Osteoblast (primary cell): ENCODE data around the gene RPP40. TPM values are rescaled to one million over a fixed set of nuclear protein-coding genes. Genes with fewer than 3 reads are reported as not detected.
A peak's percentile ranks its signal among the peaks of the same experiment; 100 is the strongest.

Experiments
- DNase-seq: peaks from one replicate; pipeline ENCODE4 v3.0.0; 2011; ENCODE audit warnings: low spot score, mixed read lengths; ENCODE audit not compliant: insufficient read length; ENCODE audit errors: missing footprints
- H2AFZ ChIP-seq: 2 replicates; pipeline ENCODE4 v1.6.0; 2011; ENCODE audit warnings: mild to moderate bottlenecking, low read length
- H3K27ac ChIP-seq: 2 replicates; pipeline ENCODE4 v1.5.1; 2011; ENCODE audit warnings: mild to moderate bottlenecking, low read depth, low read length, moderate library complexity
- H3K27me3 ChIP-seq: 2 replicates; pipeline ENCODE4 v1.6.0; 2012; ENCODE audit warnings: mild to moderate bottlenecking, control low read depth, inconsistent platforms, low read length, moderate library complexity; ENCODE audit not compliant: insufficient read depth
- H3K36me3 ChIP-seq: 2 replicates; pipeline ENCODE4 v1.5.1; 2011; ENCODE audit warnings: mild to moderate bottlenecking, low read length, control low read depth, moderate library complexity; ENCODE audit not compliant: insufficient read depth
- H3K4me1 ChIP-seq: 2 replicates; pipeline ENCODE4 v1.5.1; 2011; ENCODE audit warnings: mild to moderate bottlenecking, low read length, control low read depth, moderate library complexity; ENCODE audit not compliant: insufficient read depth
- H3K4me2 ChIP-seq: 2 replicates; pipeline ENCODE4 v1.6.0; 2011; ENCODE audit warnings: mild to moderate bottlenecking, low read length; ENCODE audit not compliant: insufficient read depth
- H3K4me3 ChIP-seq: fragments of 200-600 bp; sonication (generic); 3 replicates; pipeline ENCODE4 v1.5.1; 2012; ENCODE audit warnings: mild to moderate bottlenecking, low read length, inconsistent platforms; ENCODE audit not compliant: insufficient read depth
- H3K79me2 ChIP-seq: 2 replicates; pipeline ENCODE4 v1.6.0; 2012; ENCODE audit warnings: mild to moderate bottlenecking, low read length, control low read depth, inconsistent platforms; ENCODE audit not compliant: insufficient read depth
- H3K9me3 ChIP-seq: 2 replicates; pipeline ENCODE4 v1.5.1; 2011; ENCODE audit warnings: low read depth, low read length, control low read depth
- H4K20me1 ChIP-seq: 2 replicates; pipeline ENCODE4 v1.6.0; 2012; ENCODE audit warnings: mild to moderate bottlenecking, low read length, control low read depth; ENCODE audit not compliant: insufficient read depth
- total RNA-seq: library from RNA; depleted of rRNA; stranded (reverse); fragments of >200 nt; gene quantifications from 2 replicates; pipeline ENCODE4 v1.2.3, GENCODE V29; 2012
- TF ChIP-seq, protein P1 (sequence below): IDR thresholded peaks from 2 replicates; pipeline ENCODE4 v1.5.1; 2011; ENCODE audit warnings: mild to moderate bottlenecking, low read depth, low read length, moderate library complexity; ENCODE audit errors: extremely low read depth

Gene RPP40
- total RNA-seq, 1 donor = 8.3 TPM

DNA sequence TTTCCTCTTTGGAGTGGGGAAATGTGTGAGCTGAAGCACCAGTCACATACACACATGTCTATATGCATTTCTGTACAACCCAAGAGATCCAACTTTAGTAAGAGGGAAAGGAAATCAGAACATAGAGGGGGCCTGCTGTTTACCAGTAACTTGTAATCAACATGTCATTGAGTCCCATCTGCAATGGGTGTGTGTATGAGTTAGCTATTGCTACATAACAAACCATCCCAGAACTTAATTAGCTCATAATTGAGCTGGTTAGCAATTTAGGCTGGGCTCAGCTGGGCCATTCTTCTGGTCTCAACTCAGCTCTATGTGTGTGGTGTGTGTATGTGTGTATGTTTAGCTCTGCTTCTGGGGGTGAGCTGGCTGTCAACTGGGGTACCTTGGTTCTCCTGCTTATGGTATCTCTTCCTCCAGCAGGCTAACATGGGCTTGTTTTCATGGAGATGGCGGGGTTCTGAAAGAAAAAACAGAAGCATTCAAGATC lies 10.3 kb upstream of the RPP40 start:
- no peak overlapping the region for H3K4me3 ChIP-seq
- no peaks in the 10 kb centered on the region for H3K27me3 ChIP-seq
- no peaks in the 10 kb centered on the region for H3K4me1 ChIP-seq
- H3K4me2 ChIP-seq = no peak overlapping the region
- H3K27ac ChIP-seq = no peak overlapping the region
- no peaks in the 10 kb centered on the region for H3K79me2 ChIP-seq
- H3K36me3 ChIP-seq = no peaks in the 10 kb centered on the region
- no peaks in the 10 kb centered on the region for H3K9me3 ChIP-seq
- no peak for DNase-seq
- no peak overlapping the region for H2AFZ ChIP-seq
- H4K20me1 ChIP-seq = no peaks in the 10 kb centered on the region
- TF ChIP-seq, protein P1, sequence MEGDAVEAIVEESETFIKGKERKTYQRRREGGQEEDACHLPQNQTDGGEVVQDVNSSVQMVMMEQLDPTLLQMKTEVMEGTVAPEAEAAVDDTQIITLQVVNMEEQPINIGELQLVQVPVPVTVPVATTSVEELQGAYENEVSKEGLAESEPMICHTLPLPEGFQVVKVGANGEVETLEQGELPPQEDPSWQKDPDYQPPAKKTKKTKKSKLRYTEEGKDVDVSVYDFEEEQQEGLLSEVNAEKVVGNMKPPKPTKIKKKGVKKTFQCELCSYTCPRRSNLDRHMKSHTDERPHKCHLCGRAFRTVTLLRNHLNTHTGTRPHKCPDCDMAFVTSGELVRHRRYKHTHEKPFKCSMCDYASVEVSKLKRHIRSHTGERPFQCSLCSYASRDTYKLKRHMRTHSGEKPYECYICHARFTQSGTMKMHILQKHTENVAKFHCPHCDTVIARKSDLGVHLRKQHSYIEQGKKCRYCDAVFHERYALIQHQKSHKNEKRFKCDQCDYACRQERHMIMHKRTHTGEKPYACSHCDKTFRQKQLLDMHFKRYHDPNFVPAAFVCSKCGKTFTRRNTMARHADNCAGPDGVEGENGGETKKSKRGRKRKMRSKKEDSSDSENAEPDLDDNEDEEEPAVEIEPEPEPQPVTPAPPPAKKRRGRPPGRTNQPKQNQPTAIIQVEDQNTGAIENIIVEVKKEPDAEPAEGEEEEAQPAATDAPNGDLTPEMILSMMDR = no peak

DNA sequence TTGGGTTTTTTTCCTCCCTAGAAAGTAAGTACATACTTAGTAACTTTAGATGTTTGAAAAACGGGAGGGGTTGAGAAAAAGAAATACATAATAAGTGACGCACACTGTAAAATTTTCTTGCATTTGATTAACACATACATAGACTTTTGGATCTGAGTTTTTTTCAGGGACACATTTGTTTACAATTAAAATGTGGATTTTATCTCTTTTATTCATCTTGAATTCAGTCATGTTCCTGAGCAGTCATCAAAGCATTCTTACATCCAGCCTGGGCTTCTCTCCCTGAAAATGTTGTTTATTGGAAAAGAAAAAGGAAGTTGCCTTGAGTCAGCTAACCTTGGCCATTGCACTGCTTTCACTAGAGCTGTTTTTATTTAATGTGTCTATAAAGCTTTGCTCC lies 8.7 kb upstream of the RPP40 start:
- Histone ChIP-seq H3K4me2 (no peak overlapping the region), H3K4me1 (no peaks in the 10 kb centered on the region), H3K4me3 (no peak overlapping the region), H3K27me3 (no peaks in the 10 kb centered on the region), H2AFZ (no peak overlapping the region), H3K9me3 (no peaks in the 10 kb centered on the region), H3K27ac (no peak overlapping the region), H4K20me1 (no peaks in the 10 kb centered on the region), H3K79me2 (no peaks in the 10 kb centered on the region), H3K36me3 (no peaks in the 10 kb centered on the region)
- TF ChIP-seq, protein P1 = no peak
- peak; percentile 29 for DNase-seq

DNA sequence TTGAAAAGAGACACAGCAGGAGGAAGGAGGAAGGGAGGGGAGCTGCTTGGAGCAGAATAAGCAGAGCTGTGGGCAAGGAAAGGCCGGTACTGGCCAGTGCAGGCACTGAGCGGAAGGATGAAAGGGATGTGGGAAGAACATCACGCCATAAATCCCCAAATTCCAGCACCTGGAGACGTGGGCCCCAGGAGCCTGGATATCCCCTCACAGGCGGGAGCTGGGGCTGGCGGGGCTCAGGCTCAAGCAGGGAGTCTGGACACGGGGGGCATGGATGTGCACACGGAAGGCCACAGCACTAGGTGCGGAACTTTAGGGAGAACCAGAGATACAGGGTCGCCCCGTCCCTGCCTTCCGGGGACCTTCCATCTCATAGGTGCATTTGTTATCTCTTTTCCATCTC lies 7.5 kb upstream of the RPP40 start:
- Histone ChIP-seq H4K20me1 (no peaks in the 10 kb centered on the region), H3K9me3 (no peaks in the 10 kb centered on the region), H3K36me3 (no peaks in the 10 kb centered on the region), H3K79me2 (no peaks in the 10 kb centered on the region), H3K4me2 (no peak overlapping the region), H3K4me1 (no peaks in the 10 kb centered on the region), H2AFZ (no peak overlapping the region), H3K27ac (no peak overlapping the region), H3K27me3 (no peaks in the 10 kb centered on the region), H3K4me3 (no peak overlapping the region)
- TF ChIP-seq, protein P1 = no peak
- no peak for DNase-seq

DNA sequence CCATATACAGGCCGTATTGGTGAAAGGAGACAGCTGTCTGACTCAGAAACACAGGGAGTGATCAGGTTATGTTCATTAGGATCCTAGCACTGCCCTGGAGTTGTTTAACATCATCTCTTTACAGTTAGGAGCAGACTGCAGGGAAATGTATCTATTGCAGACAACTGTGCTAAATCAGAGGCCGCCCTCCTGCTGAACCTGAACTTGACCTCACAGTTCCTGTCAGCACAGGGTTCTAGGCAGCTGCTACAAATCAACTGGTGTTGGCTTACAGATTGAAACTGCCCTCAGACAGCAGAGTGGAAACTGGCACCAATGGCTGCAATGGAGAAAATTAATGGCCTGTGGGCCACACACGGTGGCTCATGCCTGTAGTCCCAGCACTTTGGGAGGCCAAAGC lies 3.7 kb upstream of the RPP40 start:
- Histone ChIP-seq H3K9me3 (no peaks in the 10 kb centered on the region), H3K4me2 (no peak overlapping the region), H4K20me1 (no peaks in the 10 kb centered on the region), H3K79me2 (no peaks in the 10 kb centered on the region), H2AFZ (no peak overlapping the region), H3K27ac (no peak overlapping the region), H3K27me3 (no peaks in the 10 kb centered on the region), H3K4me3 (no peak overlapping the region), H3K4me1 (peaks cover 6% of the 10 kb centered on the region), H3K36me3 (no peaks in the 10 kb centered on the region)
- DNase-seq = no peak
- TF ChIP-seq, protein P1 = no peak
